Esophagus squamous epithelium (tissue), 5 donors: ENCODE measurements around the gene ATXN2. TPM values are rescaled to one million over a fixed set of nuclear protein-coding genes. Genes with fewer than 3 reads are reported as not detected.

Experiments
- DNase-seq: peaks from one replicate; lab custom pipeline; 2025; lab: John Stamatoyannopoulos, UW
- H3K27ac ChIP-seq, 4 donors: fragments of 200-600 bp; sonication (generic); one replicate each; pipeline ENCODE4 v1.5.1; 2016 to 2019; ENCODE audit warnings: mild to moderate bottlenecking in 1 of 4
- H3K27me3 ChIP-seq, 4 donors: fragments of 200-600 bp; sonication (generic); 1 replicate in 3 of 4; 2 replicates in 1 of 4; pipeline versions ENCODE4 v1.5.1 to v1.6.0; 2017 to 2021; ENCODE audit warnings: antibody characterized with exemption in 1 of 4
- H3K36me3 ChIP-seq, 3 donors: fragments of 200-600 bp; sonication (generic); one replicate each; pipeline ENCODE4 v1.5.1; 2016 to 2019
- H3K4me1 ChIP-seq, 3 donors: fragments of 200-600 bp; sonication (generic); one replicate each; pipeline ENCODE4 v1.5.1; 2017 to 2019
- H3K4me3 ChIP-seq, 4 donors: fragments of 200-600 bp; sonication (generic); 1 replicate in 3 of 4; 2 replicates in 1 of 4; pipeline ENCODE4 v1.5.1; 2016 to 2019; ENCODE audit warnings: mild to moderate bottlenecking in 2 of 4, moderate library complexity in 1 of 4
- H3K9me3 ChIP-seq, 3 donors: fragments of 200-600 bp; sonication (generic); one replicate each; pipeline ENCODE4 v1.5.1; 2016 to 2019
- POLR2A ChIP-seq, 4 donors: fragments of 450-650 bp; IDR thresholded peaks; one replicate each; pipeline ENCODE4 v1.6.1; 2017; ENCODE audit warnings: antibody characterized with exemption in 4 of 4, mild to moderate bottlenecking in 4 of 4, moderate library complexity in 3 of 4
- WGBS, 2 donors: methylation state at CpG; one replicate each; pipeline ENCODE4 v1.1.5; 2018; 5-methylcytosine and 5-hydroxymethylcytosine counted together
- intact Hi-C: fragments of 100-400 bp; cut with DNase I; formaldehyde crosslinking; loops from one replicate; pipeline ENCODE4 v1.15.0; 2022
- total RNA-seq, 4 donors: library from RNA; depleted of rRNA; stranded (reverse); fragments of >200 nt; gene quantifications; one replicate each; pipeline ENCODE4 v1.1.0, GENCODE V29; 2016
- TF ChIP-seq, protein P1 (sequence below), 6 experiments: fragments of 450-650 bp in 4 of 6; fragments of 200-600 bp in 2 of 6; sonication (generic) in 2 of 6; IDR thresholded peaks; one replicate each; pipeline ENCODE4 v1.5.1; 2016 to 2019; ENCODE audit warnings: antibody characterized with exemption in 6 of 6, mild to moderate bottlenecking in 4 of 6, moderate library complexity in 4 of 6
- donor health status: DM: yes; HTN: yes; CAD: no.

The ATXN2 gene
- total RNA-seq, 4 donors from 2014 or later = 11.4 to 36.2 (median 25.4) TPM

DNA sequence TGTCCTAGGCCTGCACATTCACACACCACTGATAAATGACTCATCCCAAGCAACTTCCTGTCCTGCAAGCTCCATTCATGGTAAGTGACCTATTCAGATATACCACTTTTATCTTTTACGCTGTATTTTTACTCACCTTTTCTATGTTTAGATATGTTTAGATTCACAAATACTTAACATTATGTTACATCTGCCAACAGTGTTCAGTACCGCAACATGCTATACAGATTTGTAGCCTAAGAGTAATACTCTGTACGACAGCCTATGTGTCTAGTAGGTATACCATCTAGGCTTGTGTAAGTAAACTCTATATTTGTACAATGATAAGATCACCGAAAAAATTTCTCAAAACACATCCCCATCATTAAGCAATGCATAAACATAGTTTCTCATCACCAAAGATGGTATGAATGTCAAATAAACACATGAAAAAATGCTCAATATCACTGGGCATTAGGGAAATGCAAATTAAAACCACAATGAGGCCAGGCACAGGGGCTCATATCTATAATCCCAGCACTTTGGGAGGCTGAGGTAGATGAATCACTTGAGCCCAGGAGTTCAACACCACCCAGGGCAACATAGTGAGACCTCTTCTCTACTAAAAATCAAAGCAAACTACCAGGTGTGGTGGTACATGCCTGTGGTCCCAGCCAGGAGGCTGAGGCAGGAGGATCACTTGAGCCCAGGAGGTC is 20.7 kb downstream of the ATXN2 start:
- H3K4me3 ChIP-seq = no peak overlapping the region
- peaks cover 0 to 15% (median 0%) of the 10 kb centered on the region in 3 donors for H3K36me3 ChIP-seq
- WGBS, 2 donors = 73 to 80% methylated on average over 4 of the region's 4 CpGs
- no peak for DNase-seq
- no peaks in the 10 kb centered on the region for H3K9me3 ChIP-seq
- intact Hi-C loops = no loop called here
- TF ChIP-seq POLR2A (IDR thresholded peaks at IDR 0.05) = no peak
- TF ChIP-seq, protein P1, sequence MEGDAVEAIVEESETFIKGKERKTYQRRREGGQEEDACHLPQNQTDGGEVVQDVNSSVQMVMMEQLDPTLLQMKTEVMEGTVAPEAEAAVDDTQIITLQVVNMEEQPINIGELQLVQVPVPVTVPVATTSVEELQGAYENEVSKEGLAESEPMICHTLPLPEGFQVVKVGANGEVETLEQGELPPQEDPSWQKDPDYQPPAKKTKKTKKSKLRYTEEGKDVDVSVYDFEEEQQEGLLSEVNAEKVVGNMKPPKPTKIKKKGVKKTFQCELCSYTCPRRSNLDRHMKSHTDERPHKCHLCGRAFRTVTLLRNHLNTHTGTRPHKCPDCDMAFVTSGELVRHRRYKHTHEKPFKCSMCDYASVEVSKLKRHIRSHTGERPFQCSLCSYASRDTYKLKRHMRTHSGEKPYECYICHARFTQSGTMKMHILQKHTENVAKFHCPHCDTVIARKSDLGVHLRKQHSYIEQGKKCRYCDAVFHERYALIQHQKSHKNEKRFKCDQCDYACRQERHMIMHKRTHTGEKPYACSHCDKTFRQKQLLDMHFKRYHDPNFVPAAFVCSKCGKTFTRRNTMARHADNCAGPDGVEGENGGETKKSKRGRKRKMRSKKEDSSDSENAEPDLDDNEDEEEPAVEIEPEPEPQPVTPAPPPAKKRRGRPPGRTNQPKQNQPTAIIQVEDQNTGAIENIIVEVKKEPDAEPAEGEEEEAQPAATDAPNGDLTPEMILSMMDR (IDR thresholded peaks at IDR 0.05) = no peak
- H3K27ac ChIP-seq = no peak overlapping the region
- H3K4me1 ChIP-seq = peaks cover 3 to 45% (median 14%) of the 10 kb centered on the region in 3 donors
- no peaks in the 10 kb centered on the region for H3K27me3 ChIP-seq

GRCh38 chr12:111574797-111575443 is 24.2 kb downstream of the ATXN2 start:
- no peak for TF ChIP-seq POLR2A (IDR thresholded peaks at IDR 0.05)
- TF ChIP-seq, protein P1 (IDR thresholded peaks at IDR 0.05) = no peak
- Histone ChIP-seq H3K27ac (no peak overlapping the region), H3K4me1 (peaks cover 6 to 65% (median 25%) of the 10 kb centered on the region in 3 donors), H3K36me3 (peaks cover 0 to 12% (median 0%) of the 10 kb centered on the region in 3 donors), H3K9me3 (no peaks in the 10 kb centered on the region), H3K27me3 (no peaks in the 10 kb centered on the region), H3K4me3 (no peak overlapping the region)
- no peak for DNase-seq
- intact Hi-C loops = no loop called here
- WGBS, 2 donors = 76 to 78% methylated on average over 7 of the region's 7 CpGs

DNA sequence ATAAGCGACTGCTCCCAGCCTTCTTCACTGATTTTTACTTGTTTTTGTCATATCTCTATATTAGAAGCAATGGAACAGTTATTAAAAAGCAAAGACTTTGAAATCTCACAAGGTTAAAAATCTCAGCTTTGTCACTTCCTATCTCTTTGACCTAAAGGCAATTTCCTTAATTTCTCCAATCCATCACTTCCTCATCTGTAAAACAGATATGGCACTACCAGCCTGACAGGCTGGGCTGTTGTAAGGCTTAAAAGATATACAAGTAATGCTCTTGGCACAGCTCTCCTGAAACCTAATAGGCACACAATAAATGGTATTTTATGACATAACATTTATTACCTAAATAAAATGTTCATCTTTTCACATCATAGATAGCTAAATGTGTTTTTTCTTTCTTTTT is 25.6 kb downstream of the ATXN2 start:
- Histone ChIP-seq H3K4me1 (peaks cover 6 to 65% (median 26%) of the 10 kb centered on the region in 3 donors), H3K27ac (no peak overlapping the region)
- WGBS, 2 donors = 82 to 100% methylated on average over 1 of the region's 1 CpG

GRCh38 chr12:111570084-111570961 is 28.8 kb downstream of the ATXN2 start:
- H3K9me3 ChIP-seq = no peaks in the 10 kb centered on the region
- TF ChIP-seq POLR2A (IDR thresholded peaks at IDR 0.05) = no peak
- TF ChIP-seq, protein P1 (IDR thresholded peaks at IDR 0.05) = no peak
- 34 to 48% methylated on average over 9 of the region's 9 CpGs for WGBS, 2 donors
- no peak overlapping the region for H3K27ac ChIP-seq
- intact Hi-C loops = no loop called here
- no peak for DNase-seq
- no peak overlapping the region for H3K4me3 ChIP-seq
- peaks cover 0 to 11% (median 0%) of the 10 kb centered on the region in 3 donors for H3K36me3 ChIP-seq
- no peaks in the 10 kb centered on the region for H3K27me3 ChIP-seq
- peaks cover 3 to 56% (median 16%) of the 10 kb centered on the region in 3 donors for H3K4me1 ChIP-seq

More for the DNA sequence above, 25.6 kb downstream of the ATXN2 start:
- Histone ChIP-seq H3K9me3 (no peaks in the 10 kb centered on the region), H3K36me3 (no peaks in the 10 kb centered on the region), H3K4me3 (no peak overlapping the region), H3K27me3 (no peaks in the 10 kb centered on the region)
- intact Hi-C loops = no loop called here
- DNase-seq = no peak
- TF ChIP-seq, protein P1 (IDR thresholded peaks at IDR 0.05) = no peak
- no peak for TF ChIP-seq POLR2A (IDR thresholded peaks at IDR 0.05)
